Progenitor cell of endocrine pancreas (in vitro differentiated cells): ENCODE results near the gene PARK7. TPM values are rescaled to one million over a fixed set of nuclear protein-coding genes. Genes with fewer than 3 reads are reported as not detected.

Source experiments
- DNase-seq: peaks from one replicate; pipeline ENCODE4 v3.0.0; 2021; ENCODE audit warnings: low spot score; ENCODE audit not compliant: unreplicated experiment
- H3K27ac Mint-ChIP-seq: 2 replicates; pipeline ENCODE4 v1.8.0; 2021; ENCODE audit warnings: mild to moderate bottlenecking, moderate library complexity, mixed read lengths
- H3K27me3 Mint-ChIP-seq: 2 replicates; pipeline ENCODE4 v1.8.0; 2021; ENCODE audit warnings: mixed read lengths
- H3K36me3 Mint-ChIP-seq: 2 replicates; pipeline ENCODE4 v1.8.0; 2022; ENCODE audit warnings: mixed read lengths; ENCODE audit not compliant: insufficient read depth
- H3K4me1 Mint-ChIP-seq: 2 replicates; pipeline ENCODE4 v1.8.0; 2021; ENCODE audit warnings: low read depth, mixed read lengths
- H3K4me3 Mint-ChIP-seq: 2 replicates; pipeline ENCODE4 v1.8.0; 2021; ENCODE audit warnings: low read depth, mild to moderate bottlenecking, moderate library complexity, mixed read lengths
- H3K9me3 Mint-ChIP-seq: 2 replicates; pipeline ENCODE4 v1.8.0; 2021; ENCODE audit warnings: low read depth, mixed read lengths
- total RNA-seq: library from RNA; stranded (reverse); gene quantifications from 2 replicates; pipeline ENCODE4 v1.2.1, GENCODE V29; 2021
- TF ChIP-seq, protein P1 (sequence below): fragments of 200-600 bp; sonication (generic); IDR thresholded peaks from one replicate; pipeline ENCODE4 v1.5.0; 2021; ENCODE audit warnings: antibody characterized with exemption, mild to moderate bottlenecking; ENCODE audit not compliant: unreplicated experiment

Gene PARK7
- total RNA-seq, 1 donor from 2014 or later: 218 TPM

- TF ChIP-seq, protein P1, sequence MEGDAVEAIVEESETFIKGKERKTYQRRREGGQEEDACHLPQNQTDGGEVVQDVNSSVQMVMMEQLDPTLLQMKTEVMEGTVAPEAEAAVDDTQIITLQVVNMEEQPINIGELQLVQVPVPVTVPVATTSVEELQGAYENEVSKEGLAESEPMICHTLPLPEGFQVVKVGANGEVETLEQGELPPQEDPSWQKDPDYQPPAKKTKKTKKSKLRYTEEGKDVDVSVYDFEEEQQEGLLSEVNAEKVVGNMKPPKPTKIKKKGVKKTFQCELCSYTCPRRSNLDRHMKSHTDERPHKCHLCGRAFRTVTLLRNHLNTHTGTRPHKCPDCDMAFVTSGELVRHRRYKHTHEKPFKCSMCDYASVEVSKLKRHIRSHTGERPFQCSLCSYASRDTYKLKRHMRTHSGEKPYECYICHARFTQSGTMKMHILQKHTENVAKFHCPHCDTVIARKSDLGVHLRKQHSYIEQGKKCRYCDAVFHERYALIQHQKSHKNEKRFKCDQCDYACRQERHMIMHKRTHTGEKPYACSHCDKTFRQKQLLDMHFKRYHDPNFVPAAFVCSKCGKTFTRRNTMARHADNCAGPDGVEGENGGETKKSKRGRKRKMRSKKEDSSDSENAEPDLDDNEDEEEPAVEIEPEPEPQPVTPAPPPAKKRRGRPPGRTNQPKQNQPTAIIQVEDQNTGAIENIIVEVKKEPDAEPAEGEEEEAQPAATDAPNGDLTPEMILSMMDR: no peak
- H3K4me3 Mint-ChIP-seq: no peak overlapping the region
- H3K4me1 Mint-ChIP-seq: no peaks in the 10 kb centered on the region
These were observed 7.5 kb upstream of the PARK7 start for GRCh38 chr1:7953850-7954609.

GRCh38 chr1:7954683-7955082 lies 6.8 kb upstream of the PARK7 start:
- DNase-seq: no peak
- TF ChIP-seq, protein P1: no peak
- Mint-ChIP-seq H3K4me1 (no peaks in the 10 kb centered on the region), H3K9me3 (peaks cover 3% of the 10 kb centered on the region), H3K27ac (no peak overlapping the region), H3K27me3 (peaks cover 6% of the 10 kb centered on the region), H3K36me3 (no peaks in the 10 kb centered on the region), H3K4me3 (no peak overlapping the region)

More at GRCh38 chr1:7953850-7954609, 7.5 kb upstream of the PARK7 start:
- peaks cover 6% of the 10 kb centered on the region for H3K27me3 Mint-ChIP-seq
- H3K36me3 Mint-ChIP-seq: no peaks in the 10 kb centered on the region
- no peak overlapping the region for H3K27ac Mint-ChIP-seq
- DNase-seq: no peak
- H3K9me3 Mint-ChIP-seq: peaks cover 3% of the 10 kb centered on the region

DNA sequence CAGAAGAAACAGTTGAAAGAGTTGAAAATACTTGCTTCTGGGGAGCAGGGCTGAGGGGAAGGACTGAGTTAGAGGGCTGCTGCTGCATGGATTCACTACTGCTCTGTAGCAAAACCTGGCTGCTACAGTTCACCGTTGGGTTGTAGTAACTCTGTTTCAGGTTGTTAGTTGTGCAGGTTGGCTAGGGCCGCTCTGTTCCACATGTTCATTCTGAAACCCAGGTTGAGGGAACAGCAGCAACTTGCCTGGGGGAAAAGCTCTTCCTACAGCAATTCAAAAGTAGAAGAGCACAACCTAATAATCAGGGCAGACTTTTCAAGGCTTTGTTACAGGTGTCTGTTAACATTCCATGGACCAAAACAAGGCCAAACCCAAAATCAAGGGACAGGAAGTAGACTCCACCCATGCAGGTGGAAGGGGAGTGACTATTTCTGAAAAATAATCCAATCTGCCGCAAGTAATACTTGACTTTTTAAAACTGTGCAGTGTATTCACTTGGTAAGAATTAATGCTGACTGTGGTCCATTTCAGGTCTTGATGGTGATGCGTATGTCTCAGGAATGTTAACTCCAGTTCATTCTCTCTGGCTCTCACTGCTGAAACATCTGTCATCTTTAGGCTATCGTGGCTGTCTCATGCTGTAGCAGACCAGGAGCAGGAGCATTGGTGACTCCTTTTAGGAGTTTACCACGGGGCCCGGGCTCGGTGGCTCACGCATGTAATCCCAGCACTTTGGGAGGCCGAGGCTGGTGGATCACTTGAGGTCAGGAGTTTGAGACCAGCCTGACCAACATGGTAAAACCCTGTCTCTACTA lies 5.1 kb upstream of the PARK7 start:
- Mint-ChIP-seq H3K4me1 (peaks cover 5% of the 10 kb centered on the region), H3K4me3 (no peak overlapping the region), H3K36me3 (no peaks in the 10 kb centered on the region), H3K9me3 (peaks cover 3% of the 10 kb centered on the region), H3K27ac (no peak overlapping the region), H3K27me3 (peaks cover 3% of the 10 kb centered on the region)
- no peak for DNase-seq
- TF ChIP-seq, protein P1: no peak

DNA sequence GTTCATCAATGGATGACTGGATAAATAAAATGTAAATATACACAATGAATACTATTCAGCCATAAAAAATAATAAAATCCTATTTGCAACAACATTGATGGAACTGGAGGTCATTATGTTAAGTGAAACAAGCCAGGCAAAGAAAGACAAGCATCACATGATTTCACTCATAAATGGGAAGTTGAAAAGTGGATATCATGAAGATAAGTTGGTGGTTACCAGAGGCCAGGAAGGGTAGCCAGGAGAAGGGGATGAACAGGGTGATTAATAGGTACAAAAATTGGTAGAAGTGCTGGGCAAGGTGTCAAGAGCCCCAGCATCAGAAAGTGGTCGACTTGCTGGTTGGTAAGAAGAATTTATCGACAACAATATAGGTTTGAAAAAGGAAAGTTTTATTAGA lies 1.3 kb upstream of the PARK7 start:
- no peaks in the 10 kb centered on the region for H3K9me3 Mint-ChIP-seq

DNA sequence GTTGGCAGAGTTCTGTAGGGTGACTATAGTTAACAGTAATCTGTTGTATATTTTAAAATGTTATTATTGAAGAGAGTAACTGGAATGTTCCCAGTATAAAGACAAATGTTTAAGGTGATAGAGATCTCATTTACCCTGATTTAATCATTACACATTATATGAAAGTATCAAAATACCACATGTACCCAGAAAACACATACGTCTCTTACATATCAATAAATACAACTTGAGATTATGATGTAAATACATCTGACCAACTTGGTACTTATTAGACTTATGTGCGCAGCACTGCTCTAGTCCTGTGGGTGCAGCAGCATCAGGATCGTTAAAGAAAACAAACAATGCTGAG lies 670 bp upstream of the PARK7 start:
- TF ChIP-seq, protein P1: no peak
- H3K27ac Mint-ChIP-seq: peak overlapping the region; percentile 97
- H3K36me3 Mint-ChIP-seq: peaks cover 6% of the 10 kb centered on the region
- no peaks in the 10 kb centered on the region for H3K9me3 Mint-ChIP-seq
- no peaks in the 10 kb centered on the region for H3K27me3 Mint-ChIP-seq
- no peak for DNase-seq
- peak overlapping the region; percentile 95 for H3K4me3 Mint-ChIP-seq
- H3K4me1 Mint-ChIP-seq: peaks cover 14% of the 10 kb centered on the region

More for the DNA sequence above, 1.3 kb upstream of the PARK7 start:
- Mint-ChIP-seq H3K36me3 (peaks cover 5% of the 10 kb centered on the region), H3K4me1 (peaks cover 14% of the 10 kb centered on the region), H3K4me3 (peak overlapping the region; percentile 95), H3K27ac (no peak overlapping the region), H3K27me3 (peaks cover 3% of the 10 kb centered on the region)
- no peak for DNase-seq
- TF ChIP-seq, protein P1: no peak
